Mucosa of descending colon (tissue), 3 donors: ENCODE measurements around the gene KDM7A. TPM values are rescaled to one million over a fixed set of nuclear protein-coding genes. Genes with fewer than 3 reads are reported as not detected.

Source experiments
- ATAC-seq: fragments of 200-7000 bp; cut with Tn5 transposase; one replicate; pipeline ENCODE4 v1.9.1; 2020; ENCODE audit warnings: mild to moderate bottlenecking, moderate library complexity
- DNase-seq, 3 donors: peaks; one replicate each; pipeline ENCODE4 v3.0.0-alpha.2; 2020
- H3K36me3 ChIP-seq: fragments of 200-600 bp; one replicate; pipeline ENCODE4 v1.8.0; 2021; ENCODE audit warnings: low read depth, mild to moderate bottlenecking
- H3K4me1 ChIP-seq: fragments of 200-600 bp; one replicate; pipeline ENCODE4 v1.8.0; 2021; ENCODE audit warnings: low read depth, mild to moderate bottlenecking
- H3K4me3 ChIP-seq: fragments of 200-600 bp; one replicate; pipeline ENCODE4 v1.8.0; 2021; ENCODE audit warnings: mild to moderate bottlenecking
- H3K9me3 ChIP-seq: fragments of 200-600 bp; one replicate; pipeline ENCODE4 v1.8.0; 2021; ENCODE audit warnings: mild to moderate bottlenecking
- CTCF ChIP-seq: fragments of 200-600 bp; IDR thresholded peaks from one replicate; pipeline ENCODE4 v1.8.0; 2022; ENCODE audit warnings: antibody characterized with exemption, mild to moderate bottlenecking
- intact Hi-C, 2 donors: fragments of 100-400 bp; cut with DNase I in 1 of 2; cut with micrococcal nuclease in 1 of 2; formaldehyde crosslinking; loops; one replicate each; pipeline versions ENCODE4 v1.11.0 to v1.11.1; 2022; cut with DNase I, micrococcal nuclease
- total RNA-seq, 3 donors: library from RNA; stranded (reverse); fragmentation: NEBNext Ultra II Directional in 2 of 3; extraction: Animal tissue kit (Norgen Biotek cat#: 25700) in 2 of 3; gene quantifications; one replicate each; pipeline versions ENCODE4 v1.2.1 to v1.2.4, GENCODE V29; 2021 to 2023
- donor health status: DM: no; HTN: no; CAD: no; lungs with moderate emphysema.
- donor health status: DM: no; HTN: no; CAD: no.
- donor health status: DM: no; HTN: yes; CAD: no.

Gene KDM7A
- total RNA-seq, 3 donors from 2014 or later, result 27.4 to 45.4 (median 27.9) TPM

DNA sequence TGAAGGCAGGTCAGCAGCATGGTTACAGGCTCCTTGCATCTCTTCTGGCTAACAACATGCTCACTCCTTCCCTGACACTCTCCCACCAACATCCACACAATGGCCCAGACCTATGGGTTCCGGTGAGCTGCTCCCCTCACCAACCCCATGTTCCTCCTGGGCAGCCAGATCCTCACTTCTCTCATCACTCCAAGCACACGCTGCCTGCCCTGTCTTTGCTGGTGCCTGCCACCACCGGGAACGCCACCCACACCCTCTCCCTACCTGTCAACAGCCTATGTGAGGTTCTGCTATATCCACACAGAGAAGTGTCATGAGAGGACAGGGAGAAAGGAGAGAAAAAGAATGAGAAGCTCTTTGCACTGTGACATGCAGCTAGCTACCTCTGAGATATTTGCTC, 128.6 kb downstream of the KDM7A start:
- H3K4me3 ChIP-seq, result no peak overlapping the region
- intact Hi-C loops, result no loop called here
- ATAC-seq (no peak), DNase-seq (no peak)
- no peaks in the 10 kb centered on the region for H3K36me3 ChIP-seq
- H3K4me1 ChIP-seq, result peaks cover 13% of the 10 kb centered on the region
- H3K9me3 ChIP-seq, result no peaks in the 10 kb centered on the region
- TF ChIP-seq CTCF, result no peak

DNA sequence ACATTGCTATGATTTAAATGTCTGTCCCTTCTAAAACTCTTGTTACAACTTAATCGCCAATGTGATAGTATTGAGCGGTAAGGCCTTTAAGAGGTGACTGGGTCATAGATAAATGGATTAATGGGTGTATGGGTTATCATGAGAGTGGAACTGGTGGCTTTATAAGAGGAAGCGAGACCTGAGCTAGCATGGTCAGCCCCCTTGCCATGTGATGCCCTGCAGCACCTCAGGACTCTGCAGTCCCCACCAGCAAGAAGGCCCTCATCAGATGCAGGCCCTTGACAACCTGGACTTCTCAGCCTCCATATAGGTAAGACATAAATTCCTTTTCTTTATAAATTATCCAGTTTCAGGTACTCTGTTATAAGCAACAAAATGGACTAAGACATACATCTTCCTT, 129.6 kb downstream of the KDM7A start:
- intact Hi-C loops, result no loop called here
- TF ChIP-seq CTCF, result no peak
- peaks cover 13% of the 10 kb centered on the region for H3K4me1 ChIP-seq

DNA sequence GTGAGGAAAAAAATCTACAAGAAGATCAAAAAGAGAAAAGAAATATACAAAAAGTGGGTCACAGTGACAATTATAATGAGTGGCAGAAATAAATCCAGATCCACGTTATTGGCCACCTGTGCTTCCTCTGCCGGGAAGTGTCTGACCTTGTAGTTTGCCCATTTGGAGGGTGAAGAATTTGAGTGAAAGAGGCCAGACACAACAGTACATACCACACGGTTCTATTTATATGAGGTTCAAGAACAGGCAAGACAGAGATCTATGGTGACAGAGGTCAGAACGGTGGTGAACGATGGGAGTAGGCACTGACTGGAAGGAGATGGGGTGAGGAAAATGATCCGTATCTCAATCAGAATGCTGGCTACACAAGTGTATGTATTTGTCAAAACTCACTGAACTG, 131.1 kb downstream of the KDM7A start:
- no peak for TF ChIP-seq CTCF
- DNase-seq (no peak), ATAC-seq (no peak)
- intact Hi-C loops, result no loop called here
- no peaks in the 10 kb centered on the region for H3K9me3 ChIP-seq
- H3K36me3 ChIP-seq, result no peaks in the 10 kb centered on the region
- no peak overlapping the region for H3K4me3 ChIP-seq
- H3K4me1 ChIP-seq, result peaks cover 13% of the 10 kb centered on the region

More for the DNA sequence above, 129.6 kb downstream of the KDM7A start:
- Histone ChIP-seq H3K9me3 (no peaks in the 10 kb centered on the region), H3K36me3 (no peaks in the 10 kb centered on the region), H3K4me3 (no peak overlapping the region)
- DNase-seq (no peak), ATAC-seq (no peak)

DNA sequence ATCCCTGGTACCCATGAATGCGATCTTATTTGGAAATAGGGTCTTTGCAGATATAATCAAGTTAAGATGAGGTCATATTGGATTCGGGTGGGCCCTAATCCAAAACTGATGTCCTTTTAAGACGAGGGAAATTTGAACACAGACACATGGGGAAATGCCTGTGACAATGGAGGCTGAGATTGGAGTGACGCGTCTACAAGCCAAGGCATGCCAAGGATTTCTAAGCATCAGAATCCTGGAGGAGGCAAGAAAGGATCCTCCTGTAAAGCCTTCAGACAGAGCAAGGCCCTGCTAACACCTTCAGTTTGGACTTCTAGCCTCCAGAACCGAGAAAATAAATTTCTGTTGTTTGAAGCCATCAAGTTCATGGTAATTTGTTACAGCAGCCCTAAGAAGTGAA, 132.5 kb downstream of the KDM7A start:
- H3K4me3 ChIP-seq, result no peak overlapping the region
- no peaks in the 10 kb centered on the region for H3K36me3 ChIP-seq
- peaks cover 9% of the 10 kb centered on the region for H3K4me1 ChIP-seq
- intact Hi-C loops, result no loop called here
- no peak for TF ChIP-seq CTCF
- DNase-seq, result no peak
- no peak for ATAC-seq
- no peaks in the 10 kb centered on the region for H3K9me3 ChIP-seq

GRCh38 chr7:140042386-140042670, 134.5 kb downstream of the KDM7A start:
- H3K9me3 ChIP-seq, result no peaks in the 10 kb centered on the region
- H3K36me3 ChIP-seq, result peaks cover 5% of the 10 kb centered on the region
- H3K4me1 ChIP-seq, result no peaks in the 10 kb centered on the region
- intact Hi-C loops, result no loop called here
- no peak overlapping the region for H3K4me3 ChIP-seq
- TF ChIP-seq CTCF, result no peak
- ATAC-seq, result no peak
- DNase-seq, result no peak

DNA sequence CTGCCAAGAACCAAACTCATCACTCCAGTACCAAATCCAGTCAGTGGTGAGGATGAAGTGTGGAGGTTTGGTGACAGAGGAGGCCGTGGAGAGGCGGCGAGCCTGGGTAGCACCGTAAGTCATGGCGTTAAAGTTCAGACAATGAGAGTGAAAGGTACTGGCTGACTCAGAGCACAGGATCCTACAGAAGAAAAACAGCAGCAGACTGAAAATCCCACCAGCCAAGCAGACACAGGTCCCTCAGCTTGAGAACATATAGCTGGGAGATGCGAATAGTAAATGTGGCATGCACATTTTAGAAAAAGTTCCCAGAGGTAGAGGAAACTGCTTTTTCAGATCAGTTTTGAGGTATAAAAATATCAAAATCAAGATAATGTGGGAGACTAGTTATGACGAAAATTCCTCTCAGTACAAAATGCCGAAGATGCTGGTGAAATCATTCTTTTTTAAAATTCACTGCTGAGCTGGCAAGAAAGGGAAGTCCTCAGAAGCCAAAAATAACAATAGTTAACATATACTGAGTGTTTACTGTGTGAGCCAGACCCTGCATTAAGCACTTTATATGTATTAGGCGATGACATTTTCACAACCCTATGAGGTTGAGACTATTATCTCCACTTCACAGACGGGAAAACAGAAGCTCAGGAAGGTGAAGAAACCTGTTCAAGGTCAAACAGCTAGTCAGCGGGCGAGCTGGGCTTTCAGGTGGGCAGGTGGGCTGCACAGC, 135.0 kb downstream of the KDM7A start:
- intact Hi-C loops, result no loop called here
- ATAC-seq (no peak), DNase-seq (no peak)
- H3K36me3 ChIP-seq, result peaks cover 5% of the 10 kb centered on the region
- H3K9me3 ChIP-seq, result no peaks in the 10 kb centered on the region
- H3K4me3 ChIP-seq, result no peak overlapping the region
- H3K4me1 ChIP-seq, result no peaks in the 10 kb centered on the region
- TF ChIP-seq CTCF, result no peak
